Suppressor macrophage treated with lipopolysaccharide for 4 hours (primary cell): ENCODE measurements around the gene CTXND1.

Experiments used
- DNase-seq: peaks from one replicate; pipeline ENCODE4 v3.0.0-alpha.2; 2020

Gene CTXND1

GRCh38 chr15:80207887-80208286 is 44.1 kb downstream of the CTXND1 start:
- no peak for DNase-seq

GRCh38 chr15:80204231-80204630 is 47.8 kb downstream of the CTXND1 start:
- DNase-seq: no peak

DNA sequence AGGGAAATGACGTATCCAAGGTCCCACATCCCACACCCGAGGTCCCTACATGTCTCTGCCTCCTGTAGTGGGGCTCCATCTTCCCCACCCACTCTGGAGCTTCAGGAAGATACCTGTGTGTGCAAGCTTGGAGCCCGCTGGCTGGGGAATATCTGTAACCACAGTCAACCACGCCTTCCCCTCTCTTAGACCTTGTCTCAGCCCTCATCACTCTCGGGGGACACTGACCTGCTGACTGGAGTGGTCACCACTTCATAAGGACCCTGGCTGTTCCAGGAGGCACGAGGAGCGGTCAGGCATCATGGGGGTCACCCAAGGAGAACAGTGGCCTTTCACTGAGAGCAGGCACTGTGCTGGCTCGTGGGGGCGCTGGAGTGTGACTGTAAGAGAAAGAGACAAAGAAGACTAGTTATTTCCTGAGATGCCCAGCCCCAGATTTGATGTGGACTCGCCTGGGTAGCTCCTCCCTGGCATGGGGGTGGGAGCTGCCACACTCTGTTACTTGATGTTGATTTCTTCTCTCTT is 48.6 kb downstream of the CTXND1 start:
- DNase-seq: no peak

DNA sequence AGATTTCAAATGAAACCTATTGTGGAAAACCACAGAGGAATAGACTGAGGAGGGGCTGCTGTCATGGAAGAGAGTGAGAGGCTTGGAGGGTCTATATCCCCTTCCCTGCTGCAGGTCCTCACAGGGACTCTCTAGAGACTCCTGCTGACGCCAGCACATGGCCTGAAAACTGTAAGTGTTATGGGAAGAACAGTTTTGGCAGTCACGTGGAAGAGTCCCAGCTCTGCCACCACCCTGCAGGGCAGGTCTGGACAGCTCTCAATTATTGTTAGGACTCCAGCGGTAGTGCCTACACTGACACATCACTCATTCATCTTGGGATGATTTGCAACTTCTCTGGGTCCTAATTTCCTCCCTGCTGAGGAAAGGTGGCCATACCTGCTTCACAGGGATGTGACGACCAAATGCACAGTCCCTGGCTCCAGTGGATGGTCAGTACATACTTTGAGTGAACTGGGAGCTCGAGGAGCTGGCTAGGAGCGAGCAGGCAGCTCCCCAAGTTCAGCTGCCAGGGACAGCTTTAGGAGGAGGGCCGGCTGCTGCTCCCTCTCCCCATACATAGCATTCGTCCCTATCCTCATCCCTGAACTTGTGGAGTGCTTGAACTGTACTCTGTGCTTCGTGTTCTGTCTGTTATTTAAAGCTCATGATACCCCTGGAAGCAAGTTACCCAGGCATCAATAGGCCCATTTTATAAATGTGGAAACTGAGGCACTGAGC is 49.2 kb downstream of the CTXND1 start:
- DNase-seq: no peak

DNA sequence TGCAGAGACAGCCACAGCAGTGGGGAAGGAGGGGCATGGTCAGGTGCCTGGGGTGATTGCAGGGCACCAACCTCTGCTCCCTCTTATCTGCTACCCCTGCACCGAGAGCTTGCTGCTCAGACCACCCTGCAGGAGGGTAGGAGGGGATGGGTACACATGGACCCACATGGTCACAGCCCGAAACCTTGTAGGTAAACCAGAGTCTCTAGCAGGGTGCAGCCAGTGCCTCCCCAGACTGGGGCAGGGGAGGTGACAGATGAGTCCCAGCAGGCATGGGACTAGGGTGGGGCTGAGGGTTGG is 50.0 kb downstream of the CTXND1 start:
- DNase-seq: no peak

GRCh38 chr15:80201256-80202015 is 50.6 kb downstream of the CTXND1 start:
- no peak for DNase-seq

- no peak for DNase-seq
These were observed 52.1 kb downstream of the CTXND1 start for GRCh38 chr15:80199869-80200268.

DNA sequence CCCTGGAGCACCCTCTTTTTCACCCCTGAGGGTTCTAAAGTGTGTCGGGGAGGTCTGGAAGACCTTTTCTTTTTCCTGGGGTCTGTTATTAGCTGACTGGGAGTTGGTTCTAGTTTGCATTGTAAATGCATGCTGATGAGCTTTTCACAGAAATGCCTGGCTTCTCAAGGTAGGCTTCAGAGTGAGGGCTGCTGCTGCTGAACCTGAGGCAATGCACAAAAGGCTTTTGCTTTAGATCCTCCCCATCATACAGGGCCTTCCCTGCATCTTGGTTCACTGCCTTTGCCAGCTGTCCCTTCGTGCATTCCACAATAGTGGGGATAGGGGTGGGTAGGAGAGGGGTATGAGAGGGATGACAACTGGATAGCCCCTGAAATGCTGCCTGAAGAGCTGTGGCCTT is 52.6 kb downstream of the CTXND1 start:
- DNase-seq: no peak

GRCh38 chr15:80194914-80195313 is 57.1 kb downstream of the CTXND1 start:
- no peak for DNase-seq

DNA sequence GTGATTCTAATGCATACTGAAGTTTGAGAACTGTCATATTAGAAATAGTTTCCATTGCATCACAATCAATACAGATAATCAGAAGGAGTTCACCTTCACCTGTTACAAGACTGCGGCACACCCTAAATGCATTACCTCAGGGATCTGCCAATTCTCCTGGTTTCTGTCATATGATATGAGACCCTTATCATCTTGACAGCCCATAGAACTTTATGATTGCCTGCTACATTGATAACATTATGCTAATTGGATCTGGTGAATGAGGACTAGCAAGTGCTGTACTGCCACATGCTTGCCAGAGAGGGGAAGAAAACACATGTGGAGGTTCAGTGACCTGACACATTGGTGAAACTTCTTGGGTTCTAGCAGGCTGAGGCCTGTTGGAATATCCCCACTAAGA is 57.8 kb downstream of the CTXND1 start:
- no peak for DNase-seq

GRCh38 chr15:80191897-80192595 is 60.0 kb downstream of the CTXND1 start:
- DNase-seq: no peak

DNA sequence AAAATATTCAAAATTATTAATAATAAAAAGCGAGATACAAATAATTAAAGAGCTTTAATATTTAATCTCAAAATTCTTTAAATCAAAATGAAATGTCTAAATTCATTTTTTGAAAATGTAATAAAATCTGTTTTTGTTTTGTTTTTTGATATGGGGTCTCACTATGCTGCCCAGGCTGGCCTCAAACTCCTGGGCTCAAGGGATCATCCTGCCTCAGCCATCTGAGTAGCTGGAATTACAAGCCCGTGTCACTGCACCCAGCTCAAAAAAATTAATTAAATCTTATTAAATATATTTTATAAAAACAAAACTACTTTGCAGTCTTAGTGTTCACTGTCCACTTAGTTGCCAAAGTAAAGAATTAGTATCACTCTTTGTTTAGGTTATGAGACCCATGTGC is 60.8 kb downstream of the CTXND1 start:
- DNase-seq: no peak

GRCh38 chr15:80188251-80188650 is 63.8 kb downstream of the CTXND1 start:
- no peak for DNase-seq

- no peak for DNase-seq
These were observed 65.4 kb downstream of the CTXND1 start for GRCh38 chr15:80186597-80186996.

GRCh38 chr15:80186066-80186465 is 65.9 kb downstream of the CTXND1 start:
- no peak for DNase-seq

DNA sequence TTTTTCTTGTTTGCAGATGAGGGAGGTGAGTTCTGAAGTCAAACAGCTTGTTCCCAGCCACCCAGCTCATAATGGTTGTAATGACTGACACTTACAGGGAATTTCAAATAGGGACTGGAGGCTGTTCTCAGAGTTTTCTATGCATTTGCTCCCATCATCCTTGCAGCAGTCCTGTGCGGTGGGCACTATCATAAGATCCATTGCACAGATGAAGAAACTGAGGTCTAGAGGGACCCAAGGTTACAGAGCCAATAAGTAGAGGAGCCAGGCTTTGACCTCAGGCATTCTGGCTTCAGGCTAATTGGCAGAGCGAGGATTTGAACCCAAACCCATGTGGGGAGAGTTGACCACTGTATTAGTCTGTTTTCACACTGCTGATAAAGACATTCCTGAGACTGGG is 66.9 kb downstream of the CTXND1 start:
- DNase-seq: no peak

GRCh38 chr15:80184554-80184953 is 67.5 kb downstream of the CTXND1 start:
- DNase-seq: no peak

DNA sequence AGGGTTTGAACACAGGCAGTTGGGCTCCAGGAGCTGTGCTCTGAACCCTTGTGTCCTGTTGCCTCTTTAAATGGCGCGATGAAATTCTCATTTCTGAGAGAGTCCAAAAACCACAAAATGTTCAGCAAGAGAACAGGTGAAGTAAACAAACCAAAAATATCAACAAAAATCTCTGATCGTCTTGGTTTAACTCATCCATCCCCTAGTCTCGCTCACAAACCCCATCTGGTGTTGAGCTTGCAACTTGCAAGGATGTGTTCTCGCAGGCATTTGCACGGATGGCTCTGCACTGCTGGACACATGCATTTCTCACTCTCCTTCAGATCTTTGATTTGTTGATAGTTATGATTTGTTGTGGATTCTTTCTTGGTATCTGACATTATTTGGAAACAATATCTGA is 68.1 kb downstream of the CTXND1 start:
- no peak for DNase-seq

- no peak for DNase-seq
These were observed 68.7 kb downstream of the CTXND1 start for GRCh38 chr15:80183306-80183705.

GRCh38 chr15:80182611-80183261 is 69.3 kb downstream of the CTXND1 start:
- DNase-seq: no peak

GRCh38 chr15:80180986-80181385 is 71.0 kb downstream of the CTXND1 start:
- no peak for DNase-seq

DNA sequence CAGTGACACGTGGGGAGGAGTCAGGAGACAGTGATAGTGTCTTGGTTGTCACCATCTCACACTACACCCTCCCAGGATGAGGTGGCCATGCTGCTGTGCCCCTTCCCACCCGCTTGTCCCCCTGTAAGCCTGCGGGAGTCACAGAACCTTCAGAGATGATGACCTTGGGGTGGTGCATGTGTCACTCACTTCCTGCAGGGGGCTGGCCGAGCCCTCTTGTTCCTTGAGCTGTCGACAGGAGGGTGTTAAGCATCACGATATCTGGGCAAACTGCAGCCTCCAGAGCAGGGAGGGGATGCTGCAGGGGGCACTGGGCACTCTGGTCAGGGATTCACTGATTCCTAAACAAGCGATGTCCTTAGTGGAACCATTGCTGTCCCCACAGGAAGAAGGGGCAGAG is 71.5 kb downstream of the CTXND1 start:
- no peak for DNase-seq

GRCh38 chr15:80179935-80180334 is 72.1 kb downstream of the CTXND1 start:
- DNase-seq: no peak
